ENCODE results near the gene LOXHD1.

The LOXHD1 gene

GRCh38 chr18:46675112-46675511, 18.1 kb upstream of the LOXHD1 start:
- no peak for DNase-seq

DNA sequence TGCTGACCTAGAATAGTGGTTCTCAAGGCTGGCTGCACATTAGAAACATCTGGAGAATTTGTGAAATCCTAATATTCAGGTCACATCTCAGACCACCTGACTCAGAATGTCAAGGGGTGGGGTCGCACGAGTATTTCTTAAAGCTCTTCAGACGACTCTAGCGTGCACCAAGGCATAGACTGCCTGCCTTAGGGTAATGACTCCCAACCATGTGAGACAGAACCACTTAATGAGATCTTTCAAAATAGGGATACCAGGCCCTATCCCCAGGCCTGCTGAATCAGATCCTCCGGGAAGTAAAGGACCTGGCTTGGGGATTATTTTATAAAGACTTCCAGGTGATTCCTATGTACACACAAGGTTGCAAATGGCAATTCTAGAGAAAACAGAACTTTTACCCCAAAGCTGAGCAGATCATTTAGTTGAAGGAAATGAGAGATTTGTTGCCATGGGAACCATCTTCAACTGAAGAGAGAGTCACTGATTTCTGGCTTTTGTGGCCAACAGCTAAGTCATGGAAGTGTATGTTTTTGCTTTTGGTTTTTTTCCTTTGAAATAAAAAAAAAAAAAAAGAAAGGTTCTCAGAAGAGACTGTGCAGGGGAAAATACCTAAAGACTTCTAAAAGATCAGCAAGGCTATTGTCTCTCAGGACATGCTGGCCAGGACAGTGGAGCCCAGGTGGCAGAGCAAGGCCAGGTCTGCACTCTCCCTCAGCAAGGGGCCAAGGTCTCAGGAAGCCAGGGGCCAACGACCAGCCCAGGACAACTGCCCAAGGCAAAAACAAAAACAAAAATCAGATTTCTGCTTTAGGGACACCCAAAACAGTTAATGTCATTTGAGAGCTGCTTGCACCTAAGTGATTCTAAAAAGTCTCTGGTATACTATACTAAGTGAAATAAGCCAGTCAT, 15.3 kb upstream of the LOXHD1 start:
- DNase-seq = no peak

GRCh38 chr18:46668694-46669093, 11.7 kb upstream of the LOXHD1 start:
- DNase-seq = no peak

GRCh38 chr18:46668135-46668534, 11.1 kb upstream of the LOXHD1 start:
- no peak for DNase-seq

- no peak for DNase-seq
Observed at GRCh38 chr18:46663539-46663938, 6.5 kb upstream of the LOXHD1 start.

GRCh38 chr18:46660957-46661749, 4.1 kb upstream of the LOXHD1 start:
- DNase-seq = no peak

GRCh38 chr18:46659484-46659883, 2.5 kb upstream of the LOXHD1 start:
- DNase-seq = no peak

GRCh38 chr18:46656326-46657114, 500 bp downstream of the LOXHD1 start:
- no peak for DNase-seq

DNA sequence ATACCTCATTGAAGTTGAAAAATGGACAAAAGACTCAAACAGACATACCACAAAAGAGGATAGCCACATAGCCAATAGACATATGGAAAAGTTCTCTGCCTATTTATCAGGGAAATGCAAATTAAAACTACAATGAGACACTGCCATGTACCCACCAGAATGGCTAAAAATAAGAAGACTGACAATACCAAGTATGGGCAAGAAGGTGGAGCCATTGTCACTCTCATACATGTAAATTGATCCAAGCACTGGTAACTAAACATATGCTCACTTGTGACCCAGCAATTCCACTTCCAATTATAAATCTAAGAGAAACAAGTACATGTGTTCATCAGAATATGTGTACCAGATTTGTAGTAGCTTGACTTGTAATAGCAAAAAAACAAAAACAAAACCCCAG, 4.6 kb downstream of the LOXHD1 start:
- no peak for DNase-seq

GRCh38 chr18:46650681-46651080, 6.3 kb downstream of the LOXHD1 start:
- no peak for DNase-seq

DNA sequence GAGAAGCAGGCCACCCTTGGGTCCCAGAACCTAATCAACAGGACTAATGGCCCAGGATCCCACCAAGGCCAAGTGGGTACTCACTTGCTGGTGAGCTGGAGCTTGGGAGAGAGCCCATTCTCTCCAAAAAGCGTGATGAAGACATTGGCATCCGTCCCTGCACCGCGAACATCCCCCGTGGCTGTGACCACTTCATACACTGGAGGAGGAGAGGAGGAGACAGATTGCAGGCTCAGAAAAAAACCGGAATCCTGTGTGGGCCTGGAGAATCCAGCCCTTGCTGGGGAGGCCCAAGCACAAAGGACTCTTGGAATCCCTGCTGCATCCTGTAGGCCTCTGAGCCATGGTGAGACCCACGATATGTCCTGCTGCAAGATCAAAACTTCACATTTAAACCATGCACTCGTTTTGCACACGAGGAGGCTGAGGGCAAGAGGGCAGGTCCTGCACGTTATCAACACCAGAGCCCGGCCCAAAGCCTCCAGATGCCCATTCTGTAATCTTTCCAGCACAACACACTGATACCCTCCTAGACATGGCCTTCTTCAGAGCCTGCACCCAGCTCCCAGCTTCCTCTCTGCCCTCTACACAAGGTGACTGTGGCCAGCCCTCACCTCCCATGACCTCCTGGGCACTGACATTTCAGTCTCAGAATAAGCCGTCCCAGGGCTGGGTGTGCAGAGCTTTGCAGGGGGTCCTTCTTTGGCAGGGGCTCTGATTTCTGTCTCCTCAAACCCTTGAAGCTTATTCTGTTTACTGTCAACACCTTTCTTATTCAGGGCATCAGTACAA, 7.8 kb downstream of the LOXHD1 start:
- no peak for DNase-seq

GRCh38 chr18:46646468-46646867, 10.6 kb downstream of the LOXHD1 start:
- DNase-seq = no peak

- DNase-seq = no peak
Observed at GRCh38 chr18:46642561-46642960, 14.5 kb downstream of the LOXHD1 start.

GRCh38 chr18:46641917-46642316, 15.1 kb downstream of the LOXHD1 start:
- DNase-seq = no peak

GRCh38 chr18:46639386-46639785, 17.6 kb downstream of the LOXHD1 start:
- DNase-seq = no peak

DNA sequence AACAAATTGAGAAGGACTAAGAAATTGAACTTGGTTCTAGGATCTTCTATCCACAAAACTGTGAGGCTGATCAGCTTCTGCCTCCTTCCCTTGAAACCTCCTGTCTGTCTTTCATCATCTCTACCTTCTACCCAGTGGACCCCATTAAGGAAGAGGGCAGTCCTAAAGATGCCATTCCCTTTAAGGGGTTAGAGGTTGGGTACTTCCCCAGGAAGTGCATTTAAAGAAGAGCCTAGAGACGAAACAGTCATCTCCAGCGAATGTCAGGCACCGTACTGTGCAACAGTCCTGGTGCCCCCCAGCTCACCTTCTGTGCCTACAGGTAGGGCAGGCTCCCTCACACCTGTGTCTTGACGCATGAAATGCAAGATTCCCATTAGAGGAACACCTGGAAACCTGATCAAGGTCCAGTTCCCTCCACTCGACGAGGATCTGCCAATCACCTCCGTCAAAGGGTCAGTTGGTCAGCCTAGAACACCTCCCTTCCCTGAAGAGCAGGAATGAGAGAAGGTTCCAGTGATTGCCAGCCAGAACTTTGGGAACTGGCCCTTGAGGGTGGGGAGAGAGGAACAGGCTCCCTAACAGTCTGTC, 20.9 kb downstream of the LOXHD1 start:
- DNase-seq = no peak

GRCh38 chr18:46632401-46633071, 24.5 kb downstream of the LOXHD1 start:
- no peak for DNase-seq

- DNase-seq = no peak
Observed at GRCh38 chr18:46630991-46631390, 26.0 kb downstream of the LOXHD1 start.

DNA sequence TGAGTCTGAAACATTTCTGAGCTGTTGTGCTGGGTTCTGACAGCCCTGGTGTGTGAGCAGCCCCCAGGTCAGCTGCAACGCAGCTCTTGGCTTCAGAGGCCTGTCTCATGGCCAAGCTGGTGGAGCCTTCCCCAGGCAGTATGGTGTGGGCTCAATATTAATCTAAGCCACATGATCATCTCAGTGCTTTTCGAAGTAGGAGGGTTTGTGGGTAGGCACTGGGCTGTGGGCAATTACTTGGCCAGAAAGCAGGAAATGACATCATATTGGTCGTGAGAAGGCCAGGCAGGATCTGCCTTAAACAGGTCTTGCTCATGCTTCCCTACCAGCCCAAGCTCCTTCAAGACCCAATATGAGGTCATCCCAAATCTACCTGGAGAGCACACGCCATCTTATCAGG, 26.9 kb downstream of the LOXHD1 start:
- DNase-seq = no peak

GRCh38 chr18:46629361-46629760, 27.7 kb downstream of the LOXHD1 start:
- no peak for DNase-seq

DNA sequence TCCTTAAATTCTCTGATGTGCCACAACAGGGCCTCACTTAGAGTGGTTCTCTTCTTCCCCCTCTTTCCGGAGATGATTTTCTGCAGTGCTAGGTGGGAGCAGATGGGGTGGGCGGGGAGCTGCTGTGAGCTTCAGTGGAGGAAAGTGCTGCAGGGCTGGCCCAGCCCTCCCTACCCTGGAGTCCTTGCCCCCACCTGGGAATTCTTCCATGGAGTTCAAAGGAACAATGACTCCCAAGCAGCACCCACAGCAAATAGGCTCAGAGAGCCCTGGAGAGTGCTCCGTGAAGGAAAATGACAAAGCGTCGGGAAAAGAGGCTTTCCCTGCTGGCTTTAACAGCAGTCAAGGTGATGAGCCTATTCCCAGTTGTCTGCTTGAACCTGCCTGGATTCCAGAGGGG, 28.8 kb downstream of the LOXHD1 start:
- no peak for DNase-seq

Measured in activated CD4-positive, alpha-beta T cell treated with anti-CD3 and anti-CD28 coated beads, Interleukin-2, amount 50 U/mL, for 48 hours (primary cell).